ENCODE results near the gene MAP2K7. TPM values are rescaled to one million over a fixed set of nuclear protein-coding genes. Genes with fewer than 3 reads are reported as not detected.

The MAP2K7 gene
- total RNA-seq, 1 donor from 2014 or later, result 42.2 TPM

GRCh38 chr19:7862413-7862951 lies 41.2 kb upstream of the MAP2K7 start:
- Mint-ChIP-seq H3K4me3 (peak overlapping the region; percentile 83), H3K36me3 (no peaks in the 10 kb centered on the region), H3K4me1 (ENCODE audit: unreplicated experiment) (no peaks in the 10 kb centered on the region), H3K9me3 (no peaks in the 10 kb centered on the region), H3K27me3 (peaks cover 19% of the 10 kb centered on the region), H3K27ac (no peak overlapping the region)
- peak; percentile 95 for DNase-seq (ENCODE audit: extremely low spot score, unreplicated experiment)
- no peak for TF ChIP-seq CTCF (conservative IDR thresholded peaks at IDR 0.05)

GRCh38 chr19:7863157-7863970 lies 40.3 kb upstream of the MAP2K7 start:
- Mint-ChIP-seq H3K27me3 (peaks cover 18% of the 10 kb centered on the region), H3K36me3 (no peaks in the 10 kb centered on the region), H3K9me3 (no peaks in the 10 kb centered on the region), H3K4me1 (ENCODE audit: unreplicated experiment) (no peaks in the 10 kb centered on the region), H3K27ac (no peak overlapping the region), H3K4me3 (no peak overlapping the region)
- no peak for TF ChIP-seq CTCF (conservative IDR thresholded peaks at IDR 0.05)
- peak; percentile 68 for DNase-seq (ENCODE audit: extremely low spot score, unreplicated experiment)

GRCh38 chr19:7863971-7864689 lies 39.5 kb upstream of the MAP2K7 start:
- no peaks in the 10 kb centered on the region for H3K9me3 Mint-ChIP-seq
- TF ChIP-seq CTCF (conservative IDR thresholded peaks at IDR 0.05), result no peak
- H3K4me1 Mint-ChIP-seq (ENCODE audit: unreplicated experiment), result no peaks in the 10 kb centered on the region
- H3K36me3 Mint-ChIP-seq, result no peaks in the 10 kb centered on the region
- H3K4me3 Mint-ChIP-seq, result no peak overlapping the region
- peaks cover 16% of the 10 kb centered on the region for H3K27me3 Mint-ChIP-seq
- H3K27ac Mint-ChIP-seq, result no peak overlapping the region
- no peak for DNase-seq (ENCODE audit: extremely low spot score, unreplicated experiment)

- DNase-seq (ENCODE audit: extremely low spot score, unreplicated experiment), result no peak
- Mint-ChIP-seq H3K4me3 (no peak overlapping the region), H3K9me3 (no peaks in the 10 kb centered on the region), H3K4me1 (ENCODE audit: unreplicated experiment) (no peaks in the 10 kb centered on the region), H3K27me3 (peaks cover 16% of the 10 kb centered on the region), H3K36me3 (no peaks in the 10 kb centered on the region), H3K27ac (no peak overlapping the region)
- TF ChIP-seq CTCF (conservative IDR thresholded peaks at IDR 0.05), result no peak
Observed at GRCh38 chr19:7864690-7865074, 39.0 kb upstream of the MAP2K7 start.

GRCh38 chr19:7865262-7865911 lies 38.3 kb upstream of the MAP2K7 start:
- TF ChIP-seq CTCF (conservative IDR thresholded peaks at IDR 0.05), result no peak
- Mint-ChIP-seq H3K27ac (peak overlapping the region; percentile 42), H3K4me3 (peak overlapping the region; percentile 45), H3K9me3 (no peaks in the 10 kb centered on the region), H3K27me3 (peaks cover 16% of the 10 kb centered on the region), H3K36me3 (no peaks in the 10 kb centered on the region), H3K4me1 (ENCODE audit: unreplicated experiment) (no peaks in the 10 kb centered on the region)
- DNase-seq (ENCODE audit: extremely low spot score, unreplicated experiment), result no peak

Data from type B pancreatic cell (in vitro differentiated cells).